MM.1S (cell line): ENCODE results near the gene AUTS2.

Source experiments
- CTCF ChIP-seq: fragments of 300-600 bp; sonication (generic); IDR thresholded peaks from 2 replicates; pipeline ENCODE4 v1.5.1; 2016; ENCODE audit warnings: antibody characterized with exemption, low read length, mixed read lengths
- EZH2 ChIP-seq: fragments of 300-600 bp; sonication (generic); optimal IDR thresholded peaks from 2 replicates; pipeline ENCODE3; 2017; ENCODE audit warnings: low read depth, mild to moderate bottlenecking, antibody characterized with exemption, low read length, mixed read lengths

GRCh38 chr7:70607281-70607680 lies 1009.0 kb downstream of the AUTS2 start:
- no peak for TF ChIP-seq CTCF
- no peak for TF ChIP-seq EZH2
